HG02678 (cell line): Measurements from ENCODE around the gene SYK.

Source experiments
- ATAC-seq: cut with Tn5 transposase; IDR thresholded peaks from one replicate; pipeline ENCODE4 v1.9.1; 2021; ENCODE audit warnings: mild to moderate bottlenecking, moderate library complexity; ENCODE audit not compliant: unreplicated experiment

The SYK gene

DNA sequence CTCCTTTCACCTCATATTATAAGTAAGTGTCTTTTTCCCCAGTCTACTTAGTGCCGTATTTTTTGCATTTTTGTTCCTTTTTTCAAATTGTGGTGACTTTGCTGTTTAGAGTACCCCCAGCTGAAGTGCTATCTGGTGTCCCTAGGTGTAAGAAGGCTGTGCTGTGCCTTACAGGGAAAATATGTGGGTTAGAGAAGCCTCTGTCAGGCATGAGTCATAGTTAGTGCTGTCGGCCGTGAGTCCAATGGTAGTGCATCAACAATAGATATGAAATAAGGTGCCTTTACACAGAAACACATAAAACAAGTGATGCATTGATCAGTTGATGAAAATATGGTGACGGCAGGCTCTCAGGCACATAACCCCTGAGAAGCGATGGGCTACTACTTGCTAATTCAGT is 20.1 kb downstream of the SYK start:
- ATAC-seq = no peak

DNA sequence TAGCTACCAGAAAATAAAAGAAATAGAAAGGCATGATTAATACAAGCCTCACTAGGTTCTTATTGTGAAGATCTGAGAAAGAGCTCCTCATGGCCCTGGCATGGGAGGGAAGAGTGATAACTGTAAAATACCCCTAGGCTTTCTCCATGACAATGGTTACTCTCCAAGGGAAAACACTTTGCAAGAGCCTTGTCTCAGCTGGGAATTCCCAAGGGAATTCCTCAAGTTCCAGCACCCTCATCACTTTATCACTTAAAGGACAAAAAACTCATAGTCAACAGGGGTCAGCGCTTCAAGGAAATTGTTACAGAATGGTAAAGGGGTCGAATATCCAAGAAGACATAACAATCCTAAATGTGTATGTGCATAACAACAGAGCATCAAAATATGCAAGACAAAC is 21.2 kb downstream of the SYK start:
- no peak for ATAC-seq

GRCh38 chr9:90825586-90825985 is 24.0 kb downstream of the SYK start:
- ATAC-seq = no peak

DNA sequence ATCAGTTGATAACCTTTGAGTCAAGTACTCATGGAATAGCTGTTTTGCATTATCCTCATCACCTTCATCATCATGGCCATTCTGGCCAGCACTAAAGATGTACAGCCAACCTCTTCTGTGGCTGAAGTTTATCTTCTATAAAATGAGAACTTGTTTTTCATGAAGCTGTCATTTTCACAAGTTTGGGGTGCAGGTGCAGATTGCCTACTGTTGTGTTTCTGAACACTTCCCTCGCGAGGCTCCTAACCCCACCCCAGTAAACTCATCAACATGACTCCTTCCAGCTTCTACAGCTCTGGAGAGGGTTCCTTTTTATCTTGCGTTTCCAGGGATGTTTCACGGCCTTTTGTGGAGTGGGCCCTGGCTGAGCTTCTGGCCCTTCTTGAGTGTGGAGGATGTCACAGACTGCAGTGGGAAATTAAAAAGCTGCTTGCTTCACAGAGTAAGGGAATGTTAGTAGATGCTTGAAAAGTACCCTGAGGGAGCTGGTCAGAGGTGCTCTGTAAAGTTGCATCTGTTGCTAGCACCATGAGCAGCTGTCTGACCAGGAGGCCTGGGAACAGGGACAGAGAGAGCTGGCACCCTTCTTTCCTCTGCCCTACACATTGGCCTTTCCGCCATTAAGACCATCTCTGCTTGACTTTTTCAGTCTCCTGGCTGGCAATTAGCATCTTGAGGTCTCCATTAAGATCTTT is 24.9 kb downstream of the SYK start:
- no peak for ATAC-seq

DNA sequence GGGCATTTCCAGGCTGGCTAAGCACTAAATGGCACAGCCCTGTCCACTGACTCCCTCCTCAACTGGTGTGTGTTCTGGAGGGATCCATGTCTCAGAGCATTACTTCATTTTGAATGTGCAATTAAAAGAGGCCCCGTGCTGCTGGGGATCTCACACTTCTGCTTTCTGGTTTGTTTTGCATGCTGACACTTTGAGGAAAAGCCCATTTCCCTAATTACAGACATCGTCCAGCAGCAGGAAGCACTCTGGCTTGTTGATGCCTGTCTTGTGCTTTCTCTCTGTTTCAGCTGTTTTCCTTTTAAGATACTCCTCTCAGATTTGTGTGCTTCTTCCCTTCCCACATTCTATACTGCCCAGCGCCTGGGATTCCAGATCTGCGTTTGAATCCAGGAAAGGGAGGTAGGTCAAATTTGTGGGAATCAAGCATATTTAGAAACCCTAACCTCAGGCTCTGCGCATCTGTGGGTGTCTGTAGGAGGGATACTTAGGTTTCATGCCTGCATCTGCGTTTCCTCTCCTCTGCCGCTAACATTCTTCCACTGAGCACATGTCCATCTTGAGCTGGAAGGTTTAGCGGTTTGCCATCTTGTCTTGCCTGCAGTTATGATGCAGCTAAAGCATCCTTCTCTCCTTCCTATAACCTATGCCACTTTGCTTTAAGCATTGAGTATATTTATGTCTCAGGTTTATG is 25.7 kb downstream of the SYK start:
- ATAC-seq = peak; percentile 59

- ATAC-seq = no peak
Measured at GRCh38 chr9:90830051-90830450, 28.4 kb downstream of the SYK start.

- ATAC-seq = peak; percentile 53
Measured at GRCh38 chr9:90830977-90831376, 29.4 kb downstream of the SYK start.

DNA sequence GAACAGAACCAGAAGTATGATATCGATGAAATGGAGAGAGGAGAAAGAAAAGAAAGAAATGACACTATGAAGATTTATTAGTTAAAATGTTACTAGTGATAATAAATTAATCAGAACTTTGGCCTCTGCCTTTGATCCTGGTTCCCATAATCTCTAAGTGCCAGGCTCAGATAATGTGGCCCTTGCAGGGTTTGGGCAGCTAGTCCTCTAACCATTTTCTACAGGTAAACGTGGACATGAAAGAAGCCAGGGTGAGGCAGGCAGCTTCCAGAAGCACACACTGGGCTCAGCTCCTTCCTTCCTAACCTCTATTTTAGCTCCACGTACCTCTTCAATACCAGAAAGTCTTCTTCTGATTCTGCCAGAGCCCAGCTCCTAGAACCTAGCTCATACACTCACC is 30.6 kb downstream of the SYK start:
- ATAC-seq = no peak

- ATAC-seq = no peak
Measured at GRCh38 chr9:90834828-90835595, 33.4 kb downstream of the SYK start.

- no peak for ATAC-seq
Measured at GRCh38 chr9:90836411-90837080, 34.9 kb downstream of the SYK start.

DNA sequence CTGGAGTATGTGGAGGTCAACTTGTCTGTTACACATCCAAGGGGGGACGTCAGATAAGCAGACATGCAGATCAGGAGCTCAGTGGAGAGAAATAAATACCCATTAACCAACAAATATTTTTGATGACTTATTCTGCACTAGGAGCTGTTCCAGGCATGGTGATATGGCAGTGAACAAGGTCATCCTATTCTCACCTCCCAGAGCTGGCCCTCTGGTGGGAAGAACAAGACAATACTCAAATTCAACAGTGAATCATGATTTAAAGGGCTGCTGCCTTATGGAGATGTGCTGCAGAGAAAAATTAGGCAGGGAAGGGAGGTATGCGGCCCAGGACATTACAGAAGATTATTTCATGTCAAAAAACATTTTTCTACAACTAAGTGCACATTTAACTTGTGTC is 36.5 kb downstream of the SYK start:
- no peak for ATAC-seq

DNA sequence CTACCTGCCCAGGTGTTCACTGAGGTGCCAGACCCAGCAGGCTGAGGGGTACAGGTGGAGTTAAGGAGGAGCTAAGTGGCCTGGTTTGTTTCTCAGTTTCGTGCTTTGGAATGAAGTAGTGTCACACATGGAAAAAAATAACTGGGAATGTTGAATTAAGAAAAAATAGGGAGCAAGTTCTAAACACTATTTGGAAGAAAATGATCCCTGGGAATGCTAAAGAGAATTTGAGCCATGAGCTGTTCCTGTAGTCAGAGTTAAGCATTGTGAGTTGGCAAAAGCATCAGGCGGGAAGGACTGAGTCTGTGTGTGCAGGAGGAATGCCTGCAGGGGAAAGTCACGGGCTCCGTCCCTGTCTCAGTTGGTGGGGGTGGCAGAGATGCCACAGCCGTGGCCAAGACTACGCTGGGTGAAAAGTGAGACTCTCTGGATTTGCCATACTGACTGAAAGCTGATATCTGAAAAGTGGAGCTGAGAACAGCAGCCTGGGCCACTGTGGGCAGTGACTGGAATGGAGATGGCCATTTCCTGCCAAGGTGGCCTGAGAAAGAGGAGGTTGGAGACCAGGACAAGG is 37.0 kb downstream of the SYK start:
- ATAC-seq = no peak

GRCh38 chr9:90839183-90839728 is 37.6 kb downstream of the SYK start:
- ATAC-seq = peak; percentile 68

DNA sequence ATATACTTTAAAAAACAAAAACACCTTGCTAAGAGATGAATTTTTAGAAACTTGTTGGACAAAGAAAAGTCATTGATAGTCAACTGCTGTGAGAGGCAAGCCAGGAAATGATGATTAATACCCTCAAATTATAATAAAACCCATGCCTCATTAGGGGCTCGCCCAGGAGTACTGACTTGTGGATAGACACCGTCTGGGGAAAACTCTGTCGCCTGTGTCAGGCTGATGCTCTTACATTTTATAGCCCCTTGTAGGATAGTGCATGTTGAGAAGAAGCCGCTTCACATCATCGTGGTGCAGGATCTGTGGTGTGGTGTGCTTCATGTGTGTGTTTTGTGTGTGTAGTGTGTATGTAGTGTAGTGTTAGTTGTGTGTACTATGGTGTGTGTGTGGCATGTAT is 39.1 kb downstream of the SYK start:
- ATAC-seq = no peak

DNA sequence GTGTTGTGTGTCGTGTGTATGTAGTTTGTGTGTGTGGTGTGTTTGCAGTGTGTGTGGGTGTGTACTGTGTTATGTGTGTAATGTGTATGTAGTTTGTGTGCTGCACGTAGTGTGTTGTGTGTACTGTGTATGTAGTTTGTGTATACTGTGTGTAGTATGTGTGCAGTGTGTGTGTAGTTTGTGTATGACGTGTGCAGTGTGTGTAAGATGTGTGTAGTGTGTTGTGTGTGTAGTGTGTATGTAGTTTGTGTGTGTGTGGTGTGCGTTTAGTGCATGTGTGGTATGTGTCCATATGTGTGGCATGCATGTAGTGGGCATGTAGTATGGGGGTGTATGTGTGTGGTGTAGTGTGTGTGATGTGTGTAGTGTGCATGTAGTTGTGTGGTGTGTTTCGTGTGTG is 39.6 kb downstream of the SYK start:
- ATAC-seq = no peak

- ATAC-seq = no peak
Measured at GRCh38 chr9:90841615-90842014, 40.0 kb downstream of the SYK start.

DNA sequence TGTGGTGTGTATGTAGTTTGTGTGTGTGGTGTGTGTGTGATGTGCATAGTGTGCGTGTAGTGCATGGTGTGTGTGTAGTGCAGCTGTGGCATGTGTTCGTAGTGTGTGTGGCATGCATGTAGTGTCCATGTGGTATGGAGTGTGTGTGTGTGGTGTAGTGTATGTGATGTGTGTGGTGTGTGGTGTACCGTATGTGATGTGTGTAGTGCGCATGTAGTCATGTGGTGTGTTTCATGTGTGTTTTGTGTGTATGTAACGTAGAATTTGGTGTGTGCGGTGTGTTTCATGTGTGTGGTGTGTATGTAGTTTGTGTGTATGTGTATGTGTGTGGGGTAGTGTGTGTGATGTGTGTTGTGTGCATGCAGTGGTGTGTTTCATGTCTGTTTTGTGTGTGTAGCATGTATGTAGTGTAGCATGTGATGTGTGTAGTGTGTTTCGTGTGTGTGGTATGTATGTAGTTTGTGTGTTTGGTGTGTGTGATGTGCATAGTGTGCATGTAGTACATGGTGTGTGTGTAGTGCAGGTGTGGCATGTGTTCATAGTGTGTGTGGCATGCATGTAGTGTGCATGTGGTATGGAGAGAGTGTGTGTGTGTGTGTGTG is 40.7 kb downstream of the SYK start:
- no peak for ATAC-seq

DNA sequence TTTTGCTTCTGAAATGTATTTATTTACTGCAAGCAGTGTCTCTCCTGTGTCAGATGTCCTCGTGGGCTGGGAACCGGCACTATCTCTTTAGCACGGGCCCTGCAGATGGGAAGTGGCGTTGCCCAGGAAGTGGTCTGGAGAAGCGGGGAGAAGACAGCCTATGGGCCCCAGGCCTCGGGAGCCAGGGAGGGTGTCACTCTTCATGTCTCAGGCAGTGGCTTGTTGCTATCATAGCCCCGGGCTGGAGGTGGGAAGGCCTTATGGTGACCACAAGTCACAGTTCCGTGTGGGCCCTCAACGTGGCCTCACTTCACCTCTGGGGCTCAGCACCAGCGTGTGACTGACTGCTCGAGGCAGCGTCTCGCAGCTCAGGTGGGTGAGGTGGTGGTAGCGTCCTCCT is 41.4 kb downstream of the SYK start:
- no peak for ATAC-seq

DNA sequence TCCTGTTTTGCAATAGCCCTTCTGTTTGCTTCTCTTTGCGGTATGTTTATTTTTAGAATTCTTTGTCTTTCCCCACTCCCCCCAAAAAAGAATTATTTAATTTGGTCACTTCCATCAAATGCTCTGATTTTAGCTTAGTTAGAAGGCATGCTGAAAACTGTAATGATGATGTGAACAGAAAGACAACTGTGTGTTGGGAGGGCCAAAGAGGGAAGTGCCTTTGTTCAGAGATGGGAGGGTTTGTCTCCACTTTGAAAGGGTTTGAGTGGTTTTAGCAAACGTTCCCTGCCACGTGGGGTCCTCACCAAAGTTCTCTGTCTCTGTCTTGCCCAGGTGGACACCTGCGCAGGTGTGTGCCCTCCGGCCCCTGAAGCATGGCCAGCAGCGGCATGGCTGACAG is 41.9 kb downstream of the SYK start:
- no peak for ATAC-seq

GRCh38 chr9:90844326-90844725 is 42.7 kb downstream of the SYK start:
- ATAC-seq = no peak
